SK-N-MC (cell line): Measurements from ENCODE around the gene IGF2BP1.
"Not testable (repeated sequence)": the region's sequence is repeated elsewhere in the genome, so short reads cannot be mapped to it uniquely, and the experiment has no call there.

Experiments used
- DNase-seq: peaks from one replicate; pipeline ENCODE4 v3.0.0-alpha.2; 2011; ENCODE audit warnings: low read depth, low spot score
- H3K27ac ChIP-seq: fragments of 200-600 bp; sonication (generic); 2 replicates; pipeline ENCODE4 v1.5.1; 2016; ENCODE audit warnings: mixed run types
- H3K36me3 ChIP-seq: fragments of 200-600 bp; sonication (generic); 2 replicates; pipeline ENCODE4 v1.6.1; 2017; ENCODE audit warnings: antibody characterized with exemption, low read length, mixed read lengths; ENCODE audit not compliant: insufficient read depth
- H3K4me3 ChIP-seq: fragments of 200-600 bp; sonication (generic); 2 replicates; pipeline ENCODE4 v1.5.1; 2016
- H3K9ac ChIP-seq: fragments of 200-600 bp; sonication (generic); 2 replicates; pipeline ENCODE4 v1.8.0; 2017; ENCODE audit warnings: mixed run types, mixed read lengths; ENCODE audit not compliant: insufficient read length
- H3K9me3 ChIP-seq: fragments of 200-600 bp; sonication (generic); 2 replicates; pipeline ENCODE4 v1.6.1; 2017; ENCODE audit warnings: low read depth, mild to moderate bottlenecking, antibody characterized with exemption, low read length, moderate library complexity, mixed read lengths
- EZH2 ChIP-seq: fragments of 200-600 bp; sonication (generic); IDR thresholded peaks from one replicate; pipeline ENCODE4 v1.6.1; 2017; ENCODE audit warnings: antibody characterized with exemption
- FOXP2 ChIP-seq: optimal IDR thresholded peaks from 2 replicates; pipeline ENCODE3; 2011; ENCODE audit warnings: mild to moderate bottlenecking, moderate library complexity; ENCODE audit not compliant: insufficient read depth; ENCODE audit errors: extremely low read length, control extremely low read depth
- POLR2AphosphoS5 ChIP-seq: IDR thresholded peaks from 2 replicates; pipeline ENCODE4 v1.6.1; 2012; ENCODE audit warnings: mild to moderate bottlenecking, low read depth, low read length, borderline replicate concordance

The IGF2BP1 gene

DNA sequence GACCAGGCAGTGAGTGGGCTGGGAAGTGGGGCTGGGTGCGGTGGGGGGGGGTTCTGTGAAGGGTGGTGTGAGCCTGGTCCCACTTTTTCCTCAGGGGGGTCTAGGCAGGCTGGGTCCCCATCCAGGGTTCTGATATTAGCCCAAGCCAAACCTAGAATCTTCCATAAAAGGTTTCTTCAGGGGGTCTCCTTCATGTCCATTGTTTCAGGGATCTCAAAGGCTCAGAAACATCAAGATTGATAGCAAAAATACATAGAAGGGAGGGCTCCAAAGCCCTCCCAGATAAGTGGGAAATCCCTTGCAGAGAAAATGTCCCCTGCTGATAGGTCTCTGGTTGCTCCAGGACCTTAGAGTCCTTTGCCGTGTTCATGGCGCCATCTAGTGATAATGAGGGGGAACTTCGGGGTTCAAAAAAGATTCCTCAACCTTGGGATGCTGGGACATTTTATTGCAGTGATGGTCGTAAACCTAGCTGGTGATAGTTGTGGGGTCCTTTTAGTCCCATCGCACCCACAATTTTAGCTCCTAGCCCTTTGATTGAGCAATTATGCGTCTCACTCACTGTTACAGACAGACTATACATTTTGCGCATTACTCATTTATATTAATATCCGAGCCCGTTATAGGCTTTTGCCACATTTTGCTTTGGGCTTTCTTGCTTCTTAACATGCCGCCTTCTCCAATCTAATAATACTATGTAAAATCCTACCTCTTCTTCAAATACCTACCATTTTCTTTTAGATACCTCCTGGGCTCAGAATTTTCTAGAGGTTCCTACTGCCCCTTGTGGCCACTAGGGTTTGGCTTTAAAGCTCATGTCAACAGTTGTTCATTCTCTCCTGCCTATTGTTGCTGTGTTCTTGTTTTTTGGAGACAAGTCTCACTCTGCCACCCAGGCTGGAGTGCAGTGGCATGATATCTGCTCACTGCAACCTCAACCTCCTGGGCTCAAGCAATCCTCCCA is 35.1 kb downstream of the IGF2BP1 start:
- no peak overlapping the region for H3K4me3 ChIP-seq
- no peaks in the 10 kb centered on the region for H3K9me3 ChIP-seq
- peak; percentile 75 for DNase-seq
- H3K27ac ChIP-seq, result peak overlapping the region; percentile 81
- H3K36me3 ChIP-seq, result peaks cover 94% of the 10 kb centered on the region
- TF ChIP-seq FOXP2 (no peak), POLR2AphosphoS5 (peak; percentile 49)
- H3K9ac ChIP-seq, result peak overlapping the region; percentile 2

DNA sequence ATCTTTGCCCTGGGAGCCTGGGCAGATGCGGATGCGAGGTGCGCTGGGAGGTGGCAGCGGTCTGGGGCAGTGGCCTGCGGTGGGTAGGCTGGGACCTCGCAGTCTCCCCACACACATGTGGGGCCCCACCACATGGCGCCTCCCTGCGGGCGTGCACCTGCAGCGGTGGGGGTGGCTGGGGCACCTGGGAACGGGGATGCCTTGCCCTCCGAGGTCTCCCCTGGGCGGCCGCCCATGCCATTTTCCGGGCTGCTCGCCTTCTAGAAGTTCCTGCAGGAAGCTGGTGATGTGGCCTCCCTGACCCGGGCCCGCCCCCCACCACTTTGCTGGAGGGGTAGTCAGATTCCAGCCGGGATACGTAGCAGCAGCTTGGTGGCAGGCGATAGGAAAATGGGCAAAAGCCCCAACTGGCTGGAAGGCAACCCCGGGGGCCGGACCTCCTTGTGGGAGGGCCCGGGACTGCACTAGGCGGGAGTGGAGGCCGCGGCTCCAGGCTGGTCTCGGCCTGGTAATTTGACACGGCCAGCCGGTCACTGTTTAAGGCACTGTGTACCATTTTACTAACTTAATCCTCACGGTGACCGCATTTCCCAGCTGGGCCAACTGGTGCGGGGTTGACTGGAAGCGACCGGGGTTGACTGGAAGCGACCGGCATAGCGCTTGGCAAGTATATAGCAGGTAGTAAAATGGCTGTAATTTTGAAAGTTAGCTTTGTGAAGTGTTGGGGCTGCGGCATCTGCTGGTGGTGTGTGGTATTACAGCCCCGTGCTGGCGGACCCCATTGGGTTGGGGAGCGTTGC is 38.5 kb downstream of the IGF2BP1 start:
- TF ChIP-seq POLR2AphosphoS5 (peak; percentile 42; the same call in 1 of the 2 replicates), FOXP2 (no peak), EZH2 (no peak)
- Histone ChIP-seq H3K4me3 (no peak overlapping the region), H3K36me3 (peaks cover 96% of the 10 kb centered on the region), H3K9ac (no peak overlapping the region), H3K27ac (no peak overlapping the region), H3K9me3 (no peaks in the 10 kb centered on the region)
- no peak for DNase-seq

DNA sequence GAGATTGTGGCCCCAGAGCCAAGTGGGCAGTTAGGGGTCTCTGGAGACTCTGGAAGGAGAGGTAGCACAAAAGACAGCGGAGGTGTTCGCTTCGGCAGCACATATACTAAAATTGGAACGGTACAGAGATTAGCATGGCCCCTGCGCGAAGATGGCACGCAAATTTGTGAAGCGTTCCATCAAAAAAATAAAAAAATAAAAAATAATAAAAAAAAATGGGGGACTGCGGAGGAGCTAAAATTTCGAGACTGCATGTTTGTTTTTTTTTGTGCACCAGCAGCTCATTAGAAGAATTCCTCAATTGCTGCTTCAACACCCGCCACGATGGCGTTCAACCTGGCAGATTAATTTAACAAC is 39.1 kb downstream of the IGF2BP1 start:
- no peak for TF ChIP-seq POLR2AphosphoS5

DNA sequence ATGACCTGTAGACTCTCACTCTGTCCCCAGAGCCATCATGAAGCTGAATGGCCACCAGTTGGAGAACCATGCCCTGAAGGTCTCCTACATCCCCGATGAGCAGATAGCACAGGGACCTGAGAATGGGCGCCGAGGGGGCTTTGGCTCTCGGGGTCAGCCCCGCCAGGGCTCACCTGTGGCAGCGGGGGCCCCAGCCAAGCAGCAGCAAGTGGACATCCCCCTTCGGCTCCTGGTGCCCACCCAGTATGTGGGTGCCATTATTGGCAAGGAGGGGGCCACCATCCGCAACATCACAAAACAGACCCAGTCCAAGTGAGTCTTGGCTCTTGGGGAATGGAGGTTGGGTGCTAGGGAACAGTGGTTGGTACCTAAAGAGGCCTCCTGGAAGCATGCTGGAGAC is 41.0 kb downstream of the IGF2BP1 start:
- no peak overlapping the region for H3K9ac ChIP-seq
- H3K9me3 ChIP-seq, result no peaks in the 10 kb centered on the region
- peak overlapping the region; percentile 53; the same call in 1 of the 2 replicates for H3K27ac ChIP-seq
- TF ChIP-seq FOXP2 (no peak), POLR2AphosphoS5 (peak; percentile 15; the same call in 1 of the 2 replicates), EZH2 (no peak)
- H3K4me3 ChIP-seq, result no peak overlapping the region
- no peak for DNase-seq
- H3K36me3 ChIP-seq, result peaks cover 97% of the 10 kb centered on the region

More for the DNA sequence above, 39.1 kb downstream of the IGF2BP1 start:
- Histone ChIP-seq H3K9ac (no peak overlapping the region), H3K27ac (no peak overlapping the region), H3K36me3 (peaks cover 96% of the 10 kb centered on the region), H3K4me3 (no peak overlapping the region), H3K9me3 (no peaks in the 10 kb centered on the region)
- DNase-seq, result no peak

GRCh38 chr17:49038544-49038943 is 41.4 kb downstream of the IGF2BP1 start:
- peak overlapping the region; percentile 53; the same call in 1 of the 2 replicates for H3K27ac ChIP-seq
- no peak for DNase-seq
- no peaks in the 10 kb centered on the region for H3K9me3 ChIP-seq
- no peak overlapping the region for H3K9ac ChIP-seq
- TF ChIP-seq POLR2AphosphoS5, result 0 out of 2 replicates have a peak, but pooled peaks have one; percentile 7
- no peak for TF ChIP-seq EZH2
- TF ChIP-seq FOXP2, result no peak
- peaks cover 98% of the 10 kb centered on the region for H3K36me3 ChIP-seq
- no peak overlapping the region for H3K4me3 ChIP-seq

DNA sequence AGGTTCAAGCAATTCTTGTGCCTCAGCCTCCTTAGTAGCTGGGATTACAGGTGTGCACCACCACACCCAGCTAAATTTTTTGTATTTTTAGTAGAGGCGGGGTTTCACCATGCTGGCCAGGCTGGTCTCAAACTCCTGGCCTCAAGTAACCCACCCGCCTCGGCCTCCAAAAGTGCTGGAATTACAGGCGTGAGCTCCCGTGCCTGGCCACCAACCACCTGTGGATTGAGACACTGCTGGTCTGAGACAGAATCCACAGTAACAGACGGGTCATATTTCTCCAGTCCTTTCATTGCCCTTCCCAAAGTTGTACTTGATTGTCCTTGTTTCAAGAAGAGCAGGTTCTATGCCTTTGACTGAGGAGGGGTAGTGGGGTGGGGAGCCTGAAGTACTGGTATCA is 42.3 kb downstream of the IGF2BP1 start:
- H3K9ac ChIP-seq, H3K4me3 ChIP-seq, DNase-seq, H3K27ac ChIP-seq, H3K9me3 ChIP-seq: not testable (repeated sequence)
- H3K36me3 ChIP-seq, result peaks cover 98% of the 10 kb centered on the region

DNA sequence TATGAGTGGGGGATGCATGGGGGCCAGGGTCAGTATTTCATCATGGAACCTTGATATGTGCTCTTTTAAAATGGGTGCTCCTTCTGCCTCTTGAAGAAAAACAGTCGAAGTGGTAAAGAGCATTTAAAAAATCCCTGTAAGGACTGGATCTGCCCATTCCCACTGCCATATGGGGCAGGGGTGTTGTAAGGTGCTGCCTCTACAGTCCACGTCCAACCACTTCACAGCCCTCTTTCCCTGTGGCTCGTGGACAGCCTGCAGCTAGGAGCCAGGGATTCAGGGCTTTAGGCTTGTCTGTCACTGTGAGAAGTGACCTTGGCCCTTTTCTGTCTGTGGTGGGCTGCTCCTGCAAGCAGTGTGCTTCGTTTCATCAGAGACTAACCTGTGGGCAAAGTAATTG is 44.3 kb downstream of the IGF2BP1 start:
- Histone ChIP-seq H3K36me3 (peaks cover 98% of the 10 kb centered on the region), H3K27ac (peak overlapping the region; percentile 55), H3K9ac (no peak overlapping the region), H3K4me3 (no peak overlapping the region), H3K9me3 (no peaks in the 10 kb centered on the region)
- TF ChIP-seq POLR2AphosphoS5 (no peak), FOXP2 (no peak), EZH2 (no peak)
- no peak for DNase-seq

DNA sequence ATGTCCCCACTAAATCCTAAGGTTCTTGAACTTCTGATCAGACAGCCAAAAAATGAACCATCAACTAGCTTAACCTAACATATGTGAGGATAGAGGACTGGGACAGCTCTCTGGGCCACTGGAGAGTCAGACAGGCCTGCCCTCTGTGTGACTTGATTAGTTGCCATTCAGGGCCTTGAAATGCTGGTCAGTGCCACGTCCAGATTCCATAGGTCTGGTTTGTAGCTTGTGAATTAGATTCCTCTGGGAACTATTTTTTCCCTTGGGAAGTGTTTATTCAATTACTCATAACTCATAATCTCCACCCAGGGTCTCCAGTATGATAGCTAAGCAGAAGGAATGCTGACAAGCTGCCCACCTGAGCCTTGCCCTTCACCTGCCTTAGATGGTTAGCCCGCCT is 48.2 kb downstream of the IGF2BP1 start:
- Histone ChIP-seq H3K36me3 (peaks cover 98% of the 10 kb centered on the region), H3K27ac (no peak overlapping the region)

DNA sequence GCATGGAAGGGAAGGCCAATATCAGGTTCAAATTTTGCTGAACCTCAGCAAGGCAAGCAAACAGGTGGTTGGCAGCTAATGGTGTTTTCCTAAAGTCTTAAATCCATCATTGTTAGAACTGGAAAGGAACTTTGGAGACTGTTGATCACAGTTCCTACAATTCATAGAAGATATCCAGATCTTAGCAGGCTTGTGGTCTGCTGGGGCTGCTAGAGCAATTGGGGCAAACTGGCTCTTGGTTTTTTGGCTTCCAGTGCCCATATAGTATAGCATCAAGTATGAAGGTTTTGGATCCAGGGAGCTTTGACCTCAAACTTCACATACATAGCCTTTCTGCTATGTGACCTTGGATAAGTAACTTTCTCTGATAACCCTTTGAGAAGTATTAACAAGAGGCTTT is 49.7 kb downstream of the IGF2BP1 start:
- H3K36me3 ChIP-seq, result peaks cover 98% of the 10 kb centered on the region
- peak overlapping the region; percentile 0; the same call in 1 of the 2 replicates for H3K27ac ChIP-seq
- no peak overlapping the region for H3K4me3 ChIP-seq
- no peaks in the 10 kb centered on the region for H3K9me3 ChIP-seq
- no peak for DNase-seq
- TF ChIP-seq FOXP2 (no peak), POLR2AphosphoS5 (no peak), EZH2 (no peak)
- H3K9ac ChIP-seq, result no peak overlapping the region

More for the DNA sequence above, 48.2 kb downstream of the IGF2BP1 start:
- TF ChIP-seq EZH2, result no peak
- Histone ChIP-seq H3K9ac (no peak overlapping the region), H3K4me3 (no peak overlapping the region), H3K9me3 (no peaks in the 10 kb centered on the region)
- no peak for DNase-seq
